ENCODE measurements around the gene BCL2L13.

BCL2L13 gene

GRCh38 chr22:17767233-17768065 lies 128.9 kb downstream of the BCL2L13 start:
- DNase-seq = no peak

GRCh38 chr22:17769013-17769715 lies 130.6 kb downstream of the BCL2L13 start:
- no peak for DNase-seq

GRCh38 chr22:17769716-17770082 lies 131.1 kb downstream of the BCL2L13 start:
- DNase-seq = no peak

GRCh38 chr22:17770180-17771077 lies 131.9 kb downstream of the BCL2L13 start:
- DNase-seq = no peak

- DNase-seq = peak; percentile 2
Observed at GRCh38 chr22:17772249-17772957, 133.8 kb downstream of the BCL2L13 start.

GRCh38 chr22:17772958-17773605 lies 134.5 kb downstream of the BCL2L13 start:
- no peak for DNase-seq

GRCh38 chr22:17773606-17774205 lies 135.1 kb downstream of the BCL2L13 start:
- peak; percentile 11 for DNase-seq

- DNase-seq = no peak
Observed at GRCh38 chr22:17774206-17774925, 135.8 kb downstream of the BCL2L13 start, which contains the start of gene BID. Gene BID, minus strand, starts transcription at chr22:17774469. Its CDS starts 24,353 bp downstream, at chr22:17750116.

GRCh38 chr22:17774926-17775685 lies 136.5 kb downstream of the BCL2L13 start:
- no peak for DNase-seq

GRCh38 chr22:17775781-17776465 lies 137.4 kb downstream of the BCL2L13 start:
- no peak for DNase-seq

GRCh38 chr22:17777005-17777716 lies 138.6 kb downstream of the BCL2L13 start:
- DNase-seq = no peak

- no peak for DNase-seq
Observed at GRCh38 chr22:17777717-17778044, 139.1 kb downstream of the BCL2L13 start.

- DNase-seq = no peak
Observed at GRCh38 chr22:17778412-17778976, 139.9 kb downstream of the BCL2L13 start.

GRCh38 chr22:17779286-17780115 lies 140.9 kb downstream of the BCL2L13 start:
- no peak for DNase-seq

- DNase-seq = no peak
Observed at GRCh38 chr22:17780116-17780740, 141.7 kb downstream of the BCL2L13 start.
